BLaER1 treated with 17β-estradiol and CSF1 and Interleukin-3, amounts not matched to agents 10 nM and 100 nM (cell line): ENCODE measurements around the gene STIMATE.

ENCODE experiments used
- H3K27ac ChIP-seq, 11 experiments: shearing (Covaris generic); formaldehyde crosslinking; 2 replicates each; pipeline ENCODE4 v1.8.1; 2022
- H3K27me3 ChIP-seq, 11 experiments: shearing (Covaris generic); formaldehyde crosslinking; 2 replicates each; pipeline ENCODE4 v1.8.1; 2022
- H3K36me3 ChIP-seq, 11 experiments: shearing (Covaris generic); formaldehyde crosslinking; 2 replicates each; pipeline ENCODE4 v1.8.1; 2022
- H3K4me1 ChIP-seq, 10 experiments: shearing (Covaris generic); formaldehyde crosslinking; 2 replicates each; pipeline ENCODE4 v1.8.1; 2022
- H3K4me2 ChIP-seq, 11 experiments: shearing (Covaris generic); formaldehyde crosslinking; 2 replicates each; pipeline ENCODE4 v1.8.1; 2022
- H3K4me3 ChIP-seq, 10 experiments: shearing (Covaris generic); formaldehyde crosslinking; 2 replicates each; pipeline ENCODE4 v1.8.1; 2022
- H3K9ac ChIP-seq, 11 experiments: shearing (Covaris generic); formaldehyde crosslinking; 2 replicates each; pipeline ENCODE4 v1.8.1; 2022
- H3K9me3 ChIP-seq, 11 experiments: shearing (Covaris generic); formaldehyde crosslinking; replicated peaks in 1 of 11; 2 replicates each; pipeline ENCODE4 v1.8.1; 2022
- H4K20me1 ChIP-seq, 11 experiments: shearing (Covaris generic); formaldehyde crosslinking; 2 replicates each; pipeline ENCODE4 v1.8.1; 2022
- Cebpa-rat ChIP-seq, 11 experiments: shearing (Covaris generic); IDR thresholded peaks; 2 replicates each; pipeline ENCODE4 v1.8.1; 2022

Gene STIMATE

GRCh38 chr3:52846432-52846965 is 50.8 kb downstream of the STIMATE start:
- no peak for TF ChIP-seq Cebpa-rat (IDR thresholded peaks at IDR 0.05)
- Histone ChIP-seq H3K27ac (peak overlapping the region in 10 of 11 experiments; percentile 40 to 85 (median 82); a peak in 20 of 22 replicates), H3K9me3 (no peaks in the 10 kb centered on the region), H3K4me2 (peak overlapping the region; percentile 75 to 97 (median 85)), H3K4me1 (peaks cover 74 to 100% (median 97%) of the 10 kb centered on the region in 10 experiments), H3K36me3 (peaks cover 7 to 37% (median 21%) of the 10 kb centered on the region in 11 experiments; a peak in 19 of 22 replicates), H3K9ac (peak overlapping the region; percentile 23 to 81 (median 74); a peak in 20 of 22 replicates), H3K27me3 (no peaks in the 10 kb centered on the region), H3K4me3 (peak overlapping the region in 9 of 10 experiments; percentile 3 to 50 (median 37); a peak in 12 of 20 replicates), H4K20me1 (no peaks in the 10 kb centered on the region)

- H3K4me3 ChIP-seq: peak overlapping the region in 9 of 10 experiments; percentile 3 to 50 (median 37); a peak in 12 of 20 replicates
- H3K27me3 ChIP-seq: no peaks in the 10 kb centered on the region
- TF ChIP-seq Cebpa-rat (IDR thresholded peaks at IDR 0.05): no peak
- H3K9me3 ChIP-seq: no peaks in the 10 kb centered on the region
- peak overlapping the region in 10 of 11 experiments; percentile 67 to 85 (median 82); a peak in 20 of 22 replicates for H3K27ac ChIP-seq
- H3K36me3 ChIP-seq: peaks cover 7 to 36% (median 19%) of the 10 kb centered on the region in 11 experiments; a peak in 19 of 22 replicates
- peaks cover 81 to 100% (median 98%) of the 10 kb centered on the region in 10 experiments for H3K4me1 ChIP-seq
- no peaks in the 10 kb centered on the region; a peak in 1 of 22 replicates for H4K20me1 ChIP-seq
- H3K9ac ChIP-seq: peak overlapping the region; percentile 23 to 81 (median 74); a peak in 20 of 22 replicates
- H3K4me2 ChIP-seq: peak overlapping the region; percentile 75 to 97 (median 85)
Measured at GRCh38 chr3:52845691-52846431, 51.5 kb downstream of the STIMATE start.

GRCh38 chr3:52845157-52845556 is 52.2 kb downstream of the STIMATE start:
- Histone ChIP-seq H3K36me3 (peaks cover 8 to 42% (median 22%) of the 10 kb centered on the region in 11 experiments; a peak in 20 of 22 replicates), H3K4me2 (peak overlapping the region; percentile 75 to 97 (median 85)), H3K9me3 (no peaks in the 10 kb centered on the region), H4K20me1 (no peaks in the 10 kb centered on the region; a peak in 1 of 22 replicates), H3K27me3 (no peaks in the 10 kb centered on the region), H3K9ac (peak overlapping the region in 10 of 11 experiments; percentile 10 to 81 (median 70); a peak in 17 of 22 replicates), H3K27ac (peak overlapping the region in 10 of 11 experiments; percentile 67 to 85 (median 82); a peak in 20 of 22 replicates), H3K4me3 (peak overlapping the region in 2 of 10 experiments; percentile 20; a peak in 2 of 20 replicates), H3K4me1 (peaks cover 88 to 100% (median 98%) of the 10 kb centered on the region in 10 experiments)
- no peak for TF ChIP-seq Cebpa-rat (IDR thresholded peaks at IDR 0.05)

GRCh38 chr3:52844290-52844975 is 52.9 kb downstream of the STIMATE start:
- H3K9ac ChIP-seq: peak overlapping the region in 10 of 11 experiments; percentile 28 to 81 (median 70); a peak in 18 of 22 replicates
- peak overlapping the region; percentile 75 to 97 (median 85) for H3K4me2 ChIP-seq
- no peaks in the 10 kb centered on the region for H3K27me3 ChIP-seq
- H4K20me1 ChIP-seq: no peaks in the 10 kb centered on the region; a peak in 1 of 22 replicates
- TF ChIP-seq Cebpa-rat (IDR thresholded peaks at IDR 0.05): no peak; a peak in 1 of 22 replicates
- no peaks in the 10 kb centered on the region for H3K9me3 ChIP-seq
- no peak overlapping the region; a peak in 1 of 20 replicates for H3K4me3 ChIP-seq
- H3K27ac ChIP-seq: peak overlapping the region in 10 of 11 experiments; percentile 67 to 85 (median 82); a peak in 20 of 22 replicates
- peaks cover 89 to 100% (median 100%) of the 10 kb centered on the region in 10 experiments for H3K4me1 ChIP-seq
- H3K36me3 ChIP-seq: peaks cover 10 to 40% (median 19%) of the 10 kb centered on the region in 11 experiments; a peak in 19 of 22 replicates

GRCh38 chr3:52843881-52844280 is 53.5 kb downstream of the STIMATE start:
- Histone ChIP-seq H3K4me2 (peak overlapping the region; percentile 75 to 97 (median 85)), H3K27ac (peak overlapping the region in 10 of 11 experiments; percentile 67 to 85 (median 82); a peak in 20 of 22 replicates), H3K4me3 (no peak overlapping the region), H3K36me3 (peaks cover 7 to 35% (median 13%) of the 10 kb centered on the region in 11 experiments; a peak in 17 of 22 replicates), H4K20me1 (no peaks in the 10 kb centered on the region; a peak in 1 of 22 replicates), H3K9me3 (no peaks in the 10 kb centered on the region), H3K27me3 (no peaks in the 10 kb centered on the region), H3K9ac (peak overlapping the region in 10 of 11 experiments; percentile 7 to 81 (median 70); a peak in 14 of 22 replicates), H3K4me1 (peaks cover 84 to 100% (median 100%) of the 10 kb centered on the region in 10 experiments)
- no peak for TF ChIP-seq Cebpa-rat (IDR thresholded peaks at IDR 0.05)

GRCh38 chr3:52843108-52843865 is 54.1 kb downstream of the STIMATE start:
- H3K4me1 ChIP-seq: peaks cover 81 to 100% (median 100%) of the 10 kb centered on the region in 10 experiments
- peak overlapping the region in 10 of 11 experiments; percentile 67 to 85 (median 82); a peak in 21 of 22 replicates for H3K27ac ChIP-seq
- H3K27me3 ChIP-seq: no peaks in the 10 kb centered on the region
- H4K20me1 ChIP-seq: no peaks in the 10 kb centered on the region; a peak in 1 of 22 replicates
- TF ChIP-seq Cebpa-rat (IDR thresholded peaks at IDR 0.05): no peak
- H3K9me3 ChIP-seq: no peaks in the 10 kb centered on the region
- no peak overlapping the region for H3K4me3 ChIP-seq
- peak overlapping the region in 7 of 11 experiments; percentile 1 to 79 (median 66); a peak in 3 of 22 replicates for H3K9ac ChIP-seq
- peaks cover 7 to 29% (median 12%) of the 10 kb centered on the region in 11 experiments; a peak in 13 of 22 replicates for H3K36me3 ChIP-seq
- H3K4me2 ChIP-seq: peak overlapping the region; percentile 75 to 97 (median 85)

GRCh38 chr3:52842424-52842823 is 54.9 kb downstream of the STIMATE start:
- Histone ChIP-seq H4K20me1 (peaks cover 0 to 3% (median 0%) of the 10 kb centered on the region in 11 experiments; a peak in 1 of 22 replicates), H3K27ac (peak overlapping the region in 10 of 11 experiments; percentile 27 to 85 (median 79); a peak in 20 of 22 replicates), H3K4me3 (no peak overlapping the region), H3K9me3 (no peaks in the 10 kb centered on the region), H3K4me1 (peaks cover 79 to 100% (median 100%) of the 10 kb centered on the region in 10 experiments), H3K9ac (peak overlapping the region in 3 of 11 experiments; percentile 11 to 30 (median 29); a peak in 3 of 22 replicates), H3K27me3 (no peaks in the 10 kb centered on the region), H3K4me2 (peak overlapping the region; percentile 75 to 97 (median 85)), H3K36me3 (peaks cover 7 to 22% (median 12%) of the 10 kb centered on the region in 11 experiments; a peak in 11 of 22 replicates)
- no peak for TF ChIP-seq Cebpa-rat (IDR thresholded peaks at IDR 0.05)
